Colonic mucosa (tissue), 4 donors: ENCODE results near the gene EVA1A. TPM values are rescaled to one million over a fixed set of nuclear protein-coding genes. Genes with fewer than 3 reads are reported as not detected.

Source experiments
- DNase-seq: peaks from one replicate; pipeline ENCODE4 v3.0.0-alpha.2; 2020
- H3K27ac ChIP-seq: fragments of 200-600 bp; one replicate; pipeline ENCODE4 v1.8.0; 2021
- H3K27me3 ChIP-seq: fragments of 200-600 bp; one replicate; pipeline ENCODE4 v1.8.0; 2021
- H3K36me3 ChIP-seq: fragments of 200-600 bp; one replicate; pipeline ENCODE4 v1.8.0; 2021
- H3K4me1 ChIP-seq: fragments of 200-600 bp; one replicate; pipeline ENCODE4 v1.8.0; 2021; ENCODE audit warnings: mild to moderate bottlenecking
- H3K4me3 ChIP-seq: fragments of 200-600 bp; one replicate; pipeline ENCODE4 v1.8.0; 2021
- H3K9ac ChIP-seq, 2 donors: one replicate each; pipeline ENCODE4 v1.7.0; 2013; ENCODE audit warnings: control low read depth in 2 of 2, low read depth in 2 of 2, low read length in 2 of 2
- H3K9me3 ChIP-seq: fragments of 200-600 bp; one replicate; pipeline ENCODE4 v1.8.0; 2021
- intact Hi-C: fragments of 100-400 bp; cut with DNase I; formaldehyde crosslinking; loops from one replicate; pipeline ENCODE4 v1.14.1; 2022
- total RNA-seq, 2 donors: library from RNA; stranded (reverse); fragmentation: NEBNext Ultra II Directional in 1 of 2; extraction: Animal tissue kit (Norgen Biotek cat#: 25700) in 1 of 2; gene quantifications; one replicate each; pipeline ENCODE4 v1.2.1, GENCODE V29; 2021
- TF ChIP-seq, protein P1 (sequence below): fragments of 200-600 bp; IDR thresholded peaks from one replicate; pipeline ENCODE4 v1.8.0; 2022; ENCODE audit warnings: antibody characterized with exemption, mild to moderate bottlenecking
- donor health status: healthy.
- donor health status: DM: no; HTN: no; CAD: no.
- donor health status: DM: no; HTN: no; CAD: no.

EVA1A gene
- total RNA-seq, 2 donors from 2014 or later: 0.25 to 0.77 TPM

DNA sequence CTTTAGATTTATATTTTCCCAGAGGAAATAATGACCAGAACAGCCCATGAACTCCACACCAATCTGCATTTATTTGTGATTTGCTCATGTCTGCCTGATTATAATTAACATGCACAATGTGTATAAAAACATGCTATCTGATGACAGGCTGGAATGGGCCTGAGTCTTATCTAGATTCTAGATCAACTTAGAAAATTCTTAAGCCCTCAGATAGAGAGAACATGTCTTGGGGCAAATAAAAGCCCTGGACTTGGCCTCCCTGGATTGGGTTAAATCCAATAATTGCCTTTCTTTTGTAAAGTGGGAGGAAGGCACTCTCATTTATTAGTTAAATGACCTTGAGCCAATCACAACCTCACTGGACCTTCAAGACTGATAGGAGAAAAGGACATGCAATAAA, 61.8 kb downstream of the EVA1A start:
- no peak overlapping the region for H3K4me3 ChIP-seq
- intact Hi-C loops: no loop called here
- no peak overlapping the region for H3K27ac ChIP-seq
- H3K27me3 ChIP-seq: no peaks in the 10 kb centered on the region
- TF ChIP-seq, protein P1, sequence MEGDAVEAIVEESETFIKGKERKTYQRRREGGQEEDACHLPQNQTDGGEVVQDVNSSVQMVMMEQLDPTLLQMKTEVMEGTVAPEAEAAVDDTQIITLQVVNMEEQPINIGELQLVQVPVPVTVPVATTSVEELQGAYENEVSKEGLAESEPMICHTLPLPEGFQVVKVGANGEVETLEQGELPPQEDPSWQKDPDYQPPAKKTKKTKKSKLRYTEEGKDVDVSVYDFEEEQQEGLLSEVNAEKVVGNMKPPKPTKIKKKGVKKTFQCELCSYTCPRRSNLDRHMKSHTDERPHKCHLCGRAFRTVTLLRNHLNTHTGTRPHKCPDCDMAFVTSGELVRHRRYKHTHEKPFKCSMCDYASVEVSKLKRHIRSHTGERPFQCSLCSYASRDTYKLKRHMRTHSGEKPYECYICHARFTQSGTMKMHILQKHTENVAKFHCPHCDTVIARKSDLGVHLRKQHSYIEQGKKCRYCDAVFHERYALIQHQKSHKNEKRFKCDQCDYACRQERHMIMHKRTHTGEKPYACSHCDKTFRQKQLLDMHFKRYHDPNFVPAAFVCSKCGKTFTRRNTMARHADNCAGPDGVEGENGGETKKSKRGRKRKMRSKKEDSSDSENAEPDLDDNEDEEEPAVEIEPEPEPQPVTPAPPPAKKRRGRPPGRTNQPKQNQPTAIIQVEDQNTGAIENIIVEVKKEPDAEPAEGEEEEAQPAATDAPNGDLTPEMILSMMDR: no peak
- no peak overlapping the region for H3K9ac ChIP-seq
- no peaks in the 10 kb centered on the region for H3K36me3 ChIP-seq
- H3K4me1 ChIP-seq: no peaks in the 10 kb centered on the region
- DNase-seq: no peak
- no peaks in the 10 kb centered on the region for H3K9me3 ChIP-seq

DNA sequence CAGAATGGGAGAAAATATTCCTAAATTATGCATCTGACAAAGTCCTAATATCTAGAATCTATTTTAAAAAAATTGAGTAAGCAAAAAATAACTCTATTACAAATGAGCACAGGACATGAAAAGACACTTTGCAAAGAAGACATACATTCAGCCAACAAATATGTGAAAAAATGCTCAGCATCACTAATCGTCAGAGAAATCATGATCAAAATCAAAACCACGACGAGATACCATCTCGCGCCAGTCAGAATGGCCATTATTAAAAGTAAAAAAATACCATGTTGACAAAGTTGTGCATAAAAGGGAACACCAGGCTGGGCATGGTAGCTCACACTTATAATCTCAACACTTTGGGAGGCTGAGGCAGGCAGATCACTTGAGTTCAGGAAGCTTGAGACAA, 63.5 kb downstream of the EVA1A start:
- TF ChIP-seq, protein P1: no peak
- Histone ChIP-seq H3K36me3 (no peaks in the 10 kb centered on the region), H3K27me3 (no peaks in the 10 kb centered on the region), H3K4me1 (no peaks in the 10 kb centered on the region), H3K27ac (no peak overlapping the region), H3K4me3 (no peak overlapping the region), H3K9ac (no peak overlapping the region), H3K9me3 (no peaks in the 10 kb centered on the region)
- intact Hi-C loops: no loop called here
- no peak for DNase-seq

DNA sequence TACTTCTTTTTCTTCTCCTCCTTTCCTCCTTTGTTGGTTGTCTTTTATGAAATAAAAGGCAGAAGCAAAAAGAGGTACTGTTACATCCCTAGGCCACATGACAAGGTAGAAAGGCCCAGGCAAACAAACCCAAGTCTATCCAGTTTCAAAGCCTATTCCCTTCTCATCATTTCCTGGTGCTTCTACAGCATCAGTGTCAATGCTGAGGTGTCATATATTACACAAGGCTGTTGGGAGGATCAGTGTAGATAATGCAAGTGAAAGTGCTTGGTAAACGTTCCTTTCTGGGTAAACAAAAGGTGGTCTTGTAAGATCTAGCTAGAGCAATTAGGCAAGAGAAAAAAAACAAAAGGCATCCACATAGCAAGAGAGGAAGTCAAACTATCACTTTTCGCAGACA, 64.9 kb downstream of the EVA1A start:
- intact Hi-C loops: no loop called here
- TF ChIP-seq, protein P1: no peak
- no peaks in the 10 kb centered on the region for H3K36me3 ChIP-seq
- no peak overlapping the region for H3K27ac ChIP-seq
- no peak overlapping the region for H3K9ac ChIP-seq
- no peak overlapping the region for H3K4me3 ChIP-seq
- DNase-seq: no peak
- no peaks in the 10 kb centered on the region for H3K9me3 ChIP-seq
- H3K27me3 ChIP-seq: no peaks in the 10 kb centered on the region
- H3K4me1 ChIP-seq: no peaks in the 10 kb centered on the region

DNA sequence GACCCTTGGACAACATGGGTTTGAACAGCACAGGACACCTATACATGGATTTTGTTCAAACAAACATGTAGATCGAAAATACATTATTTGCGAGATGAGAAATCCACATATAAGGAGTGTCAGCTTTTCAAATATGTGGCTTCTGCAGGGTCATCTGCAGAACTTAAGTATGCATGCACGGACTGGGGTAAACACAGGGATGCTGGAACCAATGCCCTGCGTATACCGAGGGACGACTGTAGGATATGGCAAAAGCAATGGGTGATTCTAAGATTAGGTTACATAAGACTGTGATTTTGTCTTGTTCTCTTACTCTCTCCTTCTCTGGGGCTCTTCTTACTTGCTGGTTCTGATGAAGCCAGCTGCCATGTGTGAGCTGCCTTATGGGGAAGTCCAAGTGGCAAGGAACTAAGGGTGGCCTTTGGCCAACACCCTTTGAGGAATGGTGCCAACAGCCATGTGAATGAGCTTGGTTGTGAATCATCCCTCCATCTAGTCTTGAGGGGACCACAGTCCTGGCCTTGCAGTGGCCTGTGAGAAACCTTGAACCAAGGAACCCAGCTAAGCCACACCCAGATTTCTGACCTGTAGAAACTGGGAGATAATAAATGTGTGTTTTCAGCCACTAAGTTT, 66.5 kb downstream of the EVA1A start:
- Histone ChIP-seq H3K27me3 (no peaks in the 10 kb centered on the region), H3K4me3 (no peak overlapping the region), H3K4me1 (no peaks in the 10 kb centered on the region), H3K27ac (no peak overlapping the region), H3K36me3 (no peaks in the 10 kb centered on the region), H3K9ac (no peak overlapping the region), H3K9me3 (no peaks in the 10 kb centered on the region)
- TF ChIP-seq, protein P1: no peak
- no peak for DNase-seq
- intact Hi-C loops: no loop called here

DNA sequence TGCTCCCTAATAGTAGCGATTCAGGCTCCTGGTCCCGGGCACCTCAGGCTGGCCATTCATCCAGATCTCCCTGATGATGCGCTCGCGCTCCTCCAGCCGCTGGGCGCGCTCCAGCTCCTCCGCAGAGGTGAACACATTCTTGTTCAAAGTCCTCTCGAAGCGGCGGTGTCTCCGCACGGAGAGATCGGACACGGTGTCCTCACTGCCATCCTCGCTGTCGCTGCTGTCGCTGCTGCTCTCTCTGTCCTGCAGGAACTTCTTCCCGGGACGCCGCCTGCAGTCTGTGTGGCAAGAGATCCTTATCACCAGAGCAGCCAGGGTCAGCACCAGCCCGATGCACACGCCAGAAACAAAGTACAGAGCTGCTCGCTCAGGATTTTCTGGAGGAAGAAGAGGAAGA, 67.5 kb downstream of the EVA1A start:
- Histone ChIP-seq H3K4me1 (no peaks in the 10 kb centered on the region), H3K9ac (no peak overlapping the region), H3K4me3 (no peak overlapping the region), H3K9me3 (no peaks in the 10 kb centered on the region), H3K27ac (no peak overlapping the region), H3K36me3 (no peaks in the 10 kb centered on the region), H3K27me3 (no peaks in the 10 kb centered on the region)
- no peak for DNase-seq
- intact Hi-C loops: no loop called here
- TF ChIP-seq, protein P1: no peak
